Memory B cell (primary cell): Measurements from ENCODE around the gene GRIN2C.

Experiments
- ATAC-seq: fragments of 150-1000 bp; cut with Tn5 transposase; 2 replicates; pipeline ENCODE4 v1.10.0; 2021; ENCODE audit warnings: low read depth, mild to moderate bottlenecking, moderate library complexity
- DNase-seq, 2 donors: peaks; one replicate each; pipeline ENCODE4 v3.0.0; 2022; ENCODE audit warnings: low spot score in 2 of 2
- H3K27ac Mint-ChIP-seq: one replicate; pipeline ENCODE4 v1.8.0; 2022; ENCODE audit warnings: mild to moderate bottlenecking, moderate library complexity, mixed read lengths
- H3K27me3 Mint-ChIP-seq: one replicate; pipeline ENCODE4 v1.8.0; 2022; ENCODE audit warnings: mixed read lengths
- H3K36me3 Mint-ChIP-seq: one replicate; pipeline ENCODE4 v1.8.0; 2022; ENCODE audit warnings: mild to moderate bottlenecking, mixed read lengths
- H3K4me1 Mint-ChIP-seq: one replicate; pipeline ENCODE4 v1.8.0; 2022; ENCODE audit warnings: mixed read lengths
- H3K4me3 Mint-ChIP-seq: one replicate; pipeline ENCODE4 v1.8.0; 2022; ENCODE audit warnings: mild to moderate bottlenecking, moderate library complexity, mixed read lengths
- H3K9me3 Mint-ChIP-seq: one replicate; pipeline ENCODE4 v1.8.0; 2022; ENCODE audit warnings: mixed read lengths

The GRIN2C gene

GRCh38 chr17:74836691-74837467, 22.8 kb downstream of the GRIN2C start:
- H3K27me3 Mint-ChIP-seq, result no peaks in the 10 kb centered on the region
- peaks cover 7% of the 10 kb centered on the region for H3K36me3 Mint-ChIP-seq
- H3K4me1 Mint-ChIP-seq, result peaks cover 44% of the 10 kb centered on the region
- ATAC-seq, result no peak
- H3K4me3 Mint-ChIP-seq, result no peak overlapping the region
- DNase-seq, result no peak
- no peak overlapping the region for H3K27ac Mint-ChIP-seq
- no peaks in the 10 kb centered on the region for H3K9me3 Mint-ChIP-seq

GRCh38 chr17:74836191-74836590, 23.5 kb downstream of the GRIN2C start:
- H3K27me3 Mint-ChIP-seq, result no peaks in the 10 kb centered on the region
- H3K4me1 Mint-ChIP-seq, result peaks cover 37% of the 10 kb centered on the region
- no peaks in the 10 kb centered on the region for H3K9me3 Mint-ChIP-seq
- peaks cover 7% of the 10 kb centered on the region for H3K36me3 Mint-ChIP-seq
- no peak overlapping the region for H3K27ac Mint-ChIP-seq
- DNase-seq (no peak), ATAC-seq (no peak)
- H3K4me3 Mint-ChIP-seq, result no peak overlapping the region

- peaks cover 7% of the 10 kb centered on the region for H3K36me3 Mint-ChIP-seq
- no peaks in the 10 kb centered on the region for H3K27me3 Mint-ChIP-seq
- peak overlapping the region; percentile 81 for H3K27ac Mint-ChIP-seq
- DNase-seq (peak; percentile 41 to 70), ATAC-seq (peak; percentile 83)
- no peaks in the 10 kb centered on the region for H3K9me3 Mint-ChIP-seq
- H3K4me3 Mint-ChIP-seq, result peak overlapping the region; percentile 32
- H3K4me1 Mint-ChIP-seq, result peaks cover 29% of the 10 kb centered on the region
Observed at GRCh38 chr17:74833501-74834377, 25.9 kb downstream of the GRIN2C start.

GRCh38 chr17:74832421-74832820, 27.3 kb downstream of the GRIN2C start:
- Mint-ChIP-seq H3K36me3 (peaks cover 7% of the 10 kb centered on the region), H3K9me3 (no peaks in the 10 kb centered on the region), H3K4me3 (no peak overlapping the region), H3K27ac (peak overlapping the region; percentile 60), H3K4me1 (peaks cover 29% of the 10 kb centered on the region), H3K27me3 (no peaks in the 10 kb centered on the region)
- no peak for DNase-seq
- ATAC-seq, result peak; percentile 70

- Mint-ChIP-seq H3K9me3 (no peaks in the 10 kb centered on the region), H3K27ac (peak overlapping the region; percentile 60), H3K27me3 (no peaks in the 10 kb centered on the region), H3K4me3 (no peak overlapping the region), H3K36me3 (peaks cover 7% of the 10 kb centered on the region), H3K4me1 (peaks cover 29% of the 10 kb centered on the region)
- DNase-seq (no peak), ATAC-seq (no peak)
Observed at GRCh38 chr17:74831444-74832146, 28.1 kb downstream of the GRIN2C start.

GRCh38 chr17:74830861-74831260, 28.8 kb downstream of the GRIN2C start:
- DNase-seq, result no peak
- Mint-ChIP-seq H3K27ac (no peak overlapping the region), H3K27me3 (no peaks in the 10 kb centered on the region), H3K4me1 (peaks cover 25% of the 10 kb centered on the region), H3K36me3 (peaks cover under 1% of the 10 kb centered on the region), H3K4me3 (no peak overlapping the region), H3K9me3 (no peaks in the 10 kb centered on the region)
- ATAC-seq, result no peak

GRCh38 chr17:74827800-74828199, 31.9 kb downstream of the GRIN2C start:
- no peak overlapping the region for H3K4me3 Mint-ChIP-seq
- no peak for DNase-seq
- no peaks in the 10 kb centered on the region for H3K36me3 Mint-ChIP-seq
- H3K27me3 Mint-ChIP-seq, result no peaks in the 10 kb centered on the region
- H3K9me3 Mint-ChIP-seq, result no peaks in the 10 kb centered on the region
- peaks cover 7% of the 10 kb centered on the region for H3K4me1 Mint-ChIP-seq
- no peak overlapping the region for H3K27ac Mint-ChIP-seq
- ATAC-seq, result no peak

GRCh38 chr17:74825952-74826719, 33.5 kb downstream of the GRIN2C start:
- H3K4me3 Mint-ChIP-seq, result no peak overlapping the region
- no peak overlapping the region for H3K27ac Mint-ChIP-seq
- H3K36me3 Mint-ChIP-seq, result no peaks in the 10 kb centered on the region
- ATAC-seq, result no peak
- no peaks in the 10 kb centered on the region for H3K27me3 Mint-ChIP-seq
- DNase-seq, result no peak
- no peaks in the 10 kb centered on the region for H3K9me3 Mint-ChIP-seq
- no peaks in the 10 kb centered on the region for H3K4me1 Mint-ChIP-seq

GRCh38 chr17:74824961-74825627, 34.6 kb downstream of the GRIN2C start:
- Mint-ChIP-seq H3K4me3 (no peak overlapping the region), H3K27ac (no peak overlapping the region), H3K9me3 (no peaks in the 10 kb centered on the region), H3K4me1 (no peaks in the 10 kb centered on the region), H3K36me3 (peaks cover 2% of the 10 kb centered on the region), H3K27me3 (no peaks in the 10 kb centered on the region)
- DNase-seq (no peak), ATAC-seq (no peak)

GRCh38 chr17:74822939-74823367, 36.7 kb downstream of the GRIN2C start:
- H3K36me3 Mint-ChIP-seq, result peaks cover 7% of the 10 kb centered on the region
- H3K27ac Mint-ChIP-seq, result no peak overlapping the region
- no peak for DNase-seq
- H3K9me3 Mint-ChIP-seq, result no peaks in the 10 kb centered on the region
- no peaks in the 10 kb centered on the region for H3K27me3 Mint-ChIP-seq
- no peak for ATAC-seq
- H3K4me3 Mint-ChIP-seq, result no peak overlapping the region
- H3K4me1 Mint-ChIP-seq, result no peaks in the 10 kb centered on the region

GRCh38 chr17:74822335-74822938, 37.2 kb downstream of the GRIN2C start:
- H3K4me3 Mint-ChIP-seq, result no peak overlapping the region
- no peak overlapping the region for H3K27ac Mint-ChIP-seq
- H3K27me3 Mint-ChIP-seq, result no peaks in the 10 kb centered on the region
- H3K9me3 Mint-ChIP-seq, result no peaks in the 10 kb centered on the region
- ATAC-seq, result no peak
- DNase-seq, result no peak
- H3K4me1 Mint-ChIP-seq, result no peaks in the 10 kb centered on the region
- H3K36me3 Mint-ChIP-seq, result peaks cover 7% of the 10 kb centered on the region

GRCh38 chr17:74821655-74822334, 37.9 kb downstream of the GRIN2C start:
- Mint-ChIP-seq H3K9me3 (no peaks in the 10 kb centered on the region), H3K27me3 (no peaks in the 10 kb centered on the region), H3K4me3 (no peak overlapping the region), H3K27ac (no peak overlapping the region), H3K36me3 (peaks cover 7% of the 10 kb centered on the region), H3K4me1 (no peaks in the 10 kb centered on the region)
- ATAC-seq (no peak), DNase-seq (no peak)
